ENCODE measurements around the gene PTX4.
"Not testable (repeated sequence)": the region's sequence is repeated elsewhere in the genome, so short reads cannot be mapped to it uniquely, and the experiment has no call there.

PTX4 gene

GRCh38 chr16:1481906-1482835 is 6.6 kb downstream of the PTX4 start:
- no peak for DNase-seq (ENCODE audit: low spot score)

DNA sequence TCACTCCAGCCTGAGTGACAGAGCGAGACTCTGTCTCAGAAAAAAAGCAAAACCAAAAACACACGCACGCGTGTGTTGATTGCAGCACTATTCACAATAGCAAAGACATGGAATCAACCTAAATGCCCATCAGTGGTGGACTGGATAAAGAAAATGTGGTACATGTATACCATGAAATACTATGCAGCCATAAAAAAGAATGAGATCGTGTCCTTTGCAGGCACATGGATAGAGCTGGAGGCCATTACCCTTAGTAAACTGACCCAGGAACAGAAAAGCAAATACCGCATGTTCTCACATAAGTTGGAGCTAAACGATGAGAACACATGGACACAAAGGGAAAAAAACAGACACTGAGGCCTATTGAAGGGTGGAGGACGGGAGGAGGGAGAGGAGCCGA is 9.8 kb downstream of the PTX4 start:
- not testable (repeated sequence) for DNase-seq (ENCODE audit: low spot score)

DNA sequence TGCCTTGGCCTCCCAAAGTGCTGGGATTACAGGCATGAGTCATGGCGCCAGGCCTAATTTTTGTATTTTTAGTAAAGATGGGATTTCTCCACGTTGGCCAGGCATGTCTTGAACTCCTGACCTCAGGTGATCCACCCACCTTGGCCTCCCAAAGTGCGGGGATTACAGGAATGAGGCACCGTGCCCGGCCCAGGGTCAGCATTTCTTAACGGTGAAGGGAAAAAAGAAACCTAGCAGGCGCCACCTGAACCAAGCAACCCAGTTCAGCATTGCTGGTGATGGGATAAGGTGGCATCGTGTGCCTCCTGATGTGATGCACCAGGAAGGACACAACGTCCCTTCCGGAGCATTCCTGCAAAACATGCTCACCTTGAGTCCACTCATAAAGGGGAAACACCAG is 11.7 kb downstream of the PTX4 start:
- no peak for DNase-seq (ENCODE audit: low spot score)

DNA sequence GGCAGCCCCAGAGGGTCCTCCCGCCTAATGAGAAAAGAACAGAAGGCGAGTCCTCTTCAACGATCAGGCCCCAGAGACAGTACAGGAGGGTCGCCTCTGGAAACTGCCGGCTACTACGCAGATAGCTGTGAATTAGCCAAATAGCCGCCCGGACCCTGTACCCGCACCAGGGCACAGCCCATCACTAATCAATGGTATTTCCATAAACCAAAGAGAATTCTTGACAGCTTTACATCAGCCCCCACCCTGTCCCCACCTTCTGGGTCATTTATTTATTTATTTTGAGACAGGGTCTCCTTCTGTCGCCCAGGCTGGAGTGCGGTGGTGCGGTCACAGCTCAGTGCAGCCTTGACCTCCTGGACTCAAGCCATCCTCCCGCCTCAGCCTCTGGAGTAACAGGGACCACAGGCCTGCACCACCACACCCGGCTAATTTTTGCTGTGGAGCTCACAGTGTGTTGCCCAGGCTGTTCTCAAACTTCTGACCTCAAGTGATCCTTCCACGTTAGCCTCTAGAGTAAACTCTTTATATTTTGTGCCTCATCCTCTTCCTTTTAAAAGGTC is 13.1 kb downstream of the PTX4 start:
- no peak for DNase-seq (ENCODE audit: low spot score)

DNA sequence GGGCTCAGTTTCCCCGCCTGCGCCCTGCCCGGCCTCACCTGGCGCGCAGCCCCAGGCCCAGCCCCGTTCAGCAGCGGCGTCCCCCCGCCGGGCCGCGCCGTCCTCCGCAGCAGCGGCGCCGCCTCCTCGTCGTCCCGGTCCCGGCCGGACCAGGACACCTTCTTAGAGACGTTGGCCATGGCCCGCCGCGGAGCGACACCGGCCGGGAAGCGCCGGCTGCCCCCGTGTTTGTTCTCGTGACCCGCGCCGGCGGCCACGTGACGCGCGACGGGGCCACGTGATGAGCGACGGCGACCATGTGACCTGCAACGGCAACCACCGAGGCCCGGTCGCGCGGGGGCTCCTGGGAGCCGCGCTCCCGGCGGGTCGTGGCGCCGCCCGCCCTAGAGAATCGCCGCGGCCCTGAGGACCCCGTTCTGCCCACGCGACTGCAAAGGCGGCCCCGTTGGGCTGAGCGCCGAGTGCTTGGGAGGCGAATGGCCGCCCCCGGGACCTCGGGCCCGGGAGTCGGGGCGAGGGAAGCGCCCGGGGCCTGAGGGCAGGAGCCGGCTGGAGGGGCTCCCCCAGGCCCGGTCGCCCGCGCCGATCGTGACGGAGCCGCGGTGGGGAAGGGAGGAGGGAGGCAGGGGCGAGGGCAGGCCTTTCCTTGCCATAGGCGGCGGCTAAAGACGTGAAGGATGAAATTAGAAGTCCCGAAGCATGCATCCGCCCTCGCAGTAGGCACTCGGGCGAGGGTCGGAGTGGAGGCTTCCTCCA is 13.8 kb downstream of the PTX4 start, which contains the start of gene CLCN7:
Gene CLCN7, minus strand, starts transcription at position 233 of the 756 bp plus-strand sequence. Its CDS starts 54 bp downstream, at position 179.
- DNase-seq (ENCODE audit: low spot score) = peak; percentile 67

GRCh38 chr16:1474082-1474795 is 14.5 kb downstream of the PTX4 start:
- peak; percentile 4 for DNase-seq (ENCODE audit: low spot score)

GRCh38 chr16:1472974-1473373 is 15.8 kb downstream of the PTX4 start:
- DNase-seq (ENCODE audit: low spot score) = no peak

DNA sequence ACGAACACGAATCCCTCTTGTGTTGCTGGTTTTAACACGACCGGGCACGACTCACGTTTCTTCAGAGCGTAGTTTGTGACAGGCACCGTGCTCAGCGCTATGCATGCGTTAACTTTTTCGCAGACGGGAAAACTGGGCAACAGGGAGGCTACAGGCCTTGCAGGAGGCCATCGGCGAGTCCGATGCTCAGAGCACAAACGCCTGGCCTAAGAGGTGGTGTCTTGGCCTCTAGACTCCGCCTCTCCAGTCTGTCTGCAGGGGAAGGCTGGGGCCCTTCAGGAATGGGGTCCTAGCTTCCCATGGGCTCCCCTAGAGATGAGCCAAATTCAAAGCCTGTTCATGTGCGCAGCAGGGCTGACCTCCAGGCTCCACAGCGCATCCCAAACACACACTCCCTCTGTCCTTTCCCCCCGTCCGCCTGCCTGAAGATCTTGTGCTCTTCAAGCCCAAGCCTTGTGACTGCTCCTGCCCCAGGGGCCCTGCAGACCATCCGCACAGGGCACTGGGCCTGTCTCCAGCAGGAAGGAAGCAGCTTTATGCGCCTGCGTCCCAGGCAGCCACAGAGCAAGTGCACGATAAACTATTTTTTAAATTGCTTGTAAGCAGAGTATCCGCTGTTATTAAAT is 17.1 kb downstream of the PTX4 start:
- DNase-seq (ENCODE audit: low spot score) = peak; percentile 3

- no peak for DNase-seq (ENCODE audit: low spot score)
Measured at GRCh38 chr16:1470481-1471251, 18.1 kb downstream of the PTX4 start.

- no peak for DNase-seq (ENCODE audit: low spot score)
Measured at GRCh38 chr16:1469693-1470201, 19.0 kb downstream of the PTX4 start.

GRCh38 chr16:1469141-1469540 is 19.6 kb downstream of the PTX4 start:
- not testable (repeated sequence) for DNase-seq (ENCODE audit: low spot score)

GRCh38 chr16:1468426-1468810 is 20.3 kb downstream of the PTX4 start:
- no peak for DNase-seq (ENCODE audit: low spot score)

GRCh38 chr16:1466968-1467521 is 21.7 kb downstream of the PTX4 start:
- DNase-seq (ENCODE audit: low spot score) = no peak

DNA sequence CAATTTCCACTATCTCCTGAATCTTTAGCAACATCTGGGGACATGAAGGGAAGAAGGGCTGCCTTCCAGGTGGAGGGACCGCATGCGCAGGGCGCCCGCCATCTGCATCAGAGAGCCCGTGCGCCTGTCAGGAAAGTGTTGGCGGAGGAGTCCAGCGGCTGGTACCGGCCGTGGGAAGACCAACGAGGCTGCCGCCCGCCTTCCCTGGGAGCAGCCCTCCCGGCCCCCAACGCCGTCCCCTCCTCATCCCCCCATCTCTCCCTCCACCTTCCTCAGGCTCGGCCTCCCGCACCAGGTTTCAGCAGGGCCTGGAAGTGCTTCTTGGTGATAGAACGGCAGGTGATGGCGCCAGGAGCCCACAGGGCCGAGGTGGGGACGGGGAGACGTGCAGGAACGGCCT is 22.7 kb downstream of the PTX4 start:
- no peak for DNase-seq (ENCODE audit: low spot score)

DNA sequence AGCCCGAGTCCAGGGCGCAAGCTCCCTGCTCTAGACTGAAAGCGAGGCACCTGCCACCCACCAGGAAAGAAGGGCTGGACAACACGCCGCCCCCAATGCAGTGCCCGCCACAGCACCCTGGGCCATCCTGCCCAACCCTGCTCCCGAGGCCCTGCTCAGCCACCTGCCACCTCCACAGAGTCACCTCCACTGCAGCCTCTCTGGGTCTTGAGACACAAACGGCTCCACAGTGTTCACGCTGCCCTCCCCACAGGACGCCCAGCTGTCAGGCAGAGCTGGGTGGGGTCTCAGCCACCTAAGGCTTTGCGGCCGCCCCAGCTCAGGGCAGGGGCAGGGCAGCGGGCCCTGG is 23.2 kb downstream of the PTX4 start:
- no peak for DNase-seq (ENCODE audit: low spot score)

GRCh38 chr16:1464894-1465566 is 23.7 kb downstream of the PTX4 start:
- no peak for DNase-seq (ENCODE audit: low spot score)

- DNase-seq (ENCODE audit: low spot score) = no peak
Measured at GRCh38 chr16:1464196-1464893, 24.4 kb downstream of the PTX4 start.

- DNase-seq (ENCODE audit: low spot score) = no peak
Measured at GRCh38 chr16:1461146-1461545, 27.6 kb downstream of the PTX4 start.

- no peak for DNase-seq (ENCODE audit: low spot score)
Measured at GRCh38 chr16:1460602-1461138, 28.1 kb downstream of the PTX4 start.

Measured in cerebellar cortex (tissue), 1 donor.